ENCODE measurements around the gene STX16.
A peak's percentile ranks its signal among the peaks of the same experiment; 100 is the strongest.

STX16 gene, protein sequence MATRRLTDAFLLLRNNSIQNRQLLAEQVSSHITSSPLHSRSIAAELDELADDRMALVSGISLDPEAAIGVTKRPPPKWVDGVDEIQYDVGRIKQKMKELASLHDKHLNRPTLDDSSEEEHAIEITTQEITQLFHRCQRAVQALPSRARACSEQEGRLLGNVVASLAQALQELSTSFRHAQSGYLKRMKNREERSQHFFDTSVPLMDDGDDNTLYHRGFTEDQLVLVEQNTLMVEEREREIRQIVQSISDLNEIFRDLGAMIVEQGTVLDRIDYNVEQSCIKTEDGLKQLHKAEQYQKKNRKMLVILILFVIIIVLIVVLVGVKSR

DNA sequence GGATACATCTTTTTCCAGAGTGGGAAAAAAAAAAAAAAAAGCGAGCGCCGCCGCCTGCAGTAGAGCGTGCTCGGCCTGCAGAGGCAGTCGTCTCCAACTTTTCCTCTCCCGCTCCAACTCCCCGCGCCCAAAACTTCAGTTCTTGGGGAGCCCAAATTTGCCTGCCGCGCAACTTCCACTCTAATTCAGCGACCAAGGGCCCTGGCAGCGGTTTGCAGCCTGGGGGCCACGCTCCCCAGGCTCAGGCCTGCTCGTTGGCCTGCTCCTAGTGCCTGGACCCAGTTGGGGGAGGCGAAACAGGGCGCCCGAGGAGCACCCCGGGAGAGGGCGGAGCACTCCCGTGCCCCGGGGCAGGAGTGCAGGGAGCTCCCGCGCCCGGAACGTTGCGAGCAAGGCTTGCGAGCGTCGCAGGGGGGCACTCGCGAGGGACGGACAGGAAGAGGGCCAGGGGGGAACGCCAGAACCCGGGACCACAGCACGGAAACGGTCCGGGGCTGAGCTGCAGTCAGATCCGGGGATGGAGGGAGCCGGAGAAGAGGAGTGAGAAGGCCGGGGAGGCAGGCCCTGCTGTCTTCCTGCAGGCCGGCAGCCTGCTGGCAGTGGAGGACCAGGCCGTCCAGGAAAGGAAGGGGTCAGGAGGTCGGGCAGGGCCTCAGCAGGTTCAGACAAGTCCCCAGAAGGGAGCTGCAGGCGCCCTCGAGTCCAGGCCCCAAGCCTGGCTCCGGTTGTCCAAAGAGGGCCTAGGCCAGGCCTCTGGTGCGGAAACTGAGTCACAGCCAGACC lies at the start of gene STX16:
STX16 (plus strand) TSS at position 508 of the 783 bp plus-strand sequence. CDS start 724 bp downstream, outside the sequence.
- TF ChIP-seq, protein P1, sequence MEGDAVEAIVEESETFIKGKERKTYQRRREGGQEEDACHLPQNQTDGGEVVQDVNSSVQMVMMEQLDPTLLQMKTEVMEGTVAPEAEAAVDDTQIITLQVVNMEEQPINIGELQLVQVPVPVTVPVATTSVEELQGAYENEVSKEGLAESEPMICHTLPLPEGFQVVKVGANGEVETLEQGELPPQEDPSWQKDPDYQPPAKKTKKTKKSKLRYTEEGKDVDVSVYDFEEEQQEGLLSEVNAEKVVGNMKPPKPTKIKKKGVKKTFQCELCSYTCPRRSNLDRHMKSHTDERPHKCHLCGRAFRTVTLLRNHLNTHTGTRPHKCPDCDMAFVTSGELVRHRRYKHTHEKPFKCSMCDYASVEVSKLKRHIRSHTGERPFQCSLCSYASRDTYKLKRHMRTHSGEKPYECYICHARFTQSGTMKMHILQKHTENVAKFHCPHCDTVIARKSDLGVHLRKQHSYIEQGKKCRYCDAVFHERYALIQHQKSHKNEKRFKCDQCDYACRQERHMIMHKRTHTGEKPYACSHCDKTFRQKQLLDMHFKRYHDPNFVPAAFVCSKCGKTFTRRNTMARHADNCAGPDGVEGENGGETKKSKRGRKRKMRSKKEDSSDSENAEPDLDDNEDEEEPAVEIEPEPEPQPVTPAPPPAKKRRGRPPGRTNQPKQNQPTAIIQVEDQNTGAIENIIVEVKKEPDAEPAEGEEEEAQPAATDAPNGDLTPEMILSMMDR (conservative IDR thresholded peaks at IDR 0.05; ENCODE audit: control insufficient read depth, insufficient read depth, low read depth, low read length): peak; percentile 48
- peak; percentile 92 for DNase-seq (ENCODE audit: low read depth)
- H3K4me3 ChIP-seq (ENCODE audit: control insufficient read depth, low read depth, low read length): peak within 1 kb of the TSS; percentile 96

DNA sequence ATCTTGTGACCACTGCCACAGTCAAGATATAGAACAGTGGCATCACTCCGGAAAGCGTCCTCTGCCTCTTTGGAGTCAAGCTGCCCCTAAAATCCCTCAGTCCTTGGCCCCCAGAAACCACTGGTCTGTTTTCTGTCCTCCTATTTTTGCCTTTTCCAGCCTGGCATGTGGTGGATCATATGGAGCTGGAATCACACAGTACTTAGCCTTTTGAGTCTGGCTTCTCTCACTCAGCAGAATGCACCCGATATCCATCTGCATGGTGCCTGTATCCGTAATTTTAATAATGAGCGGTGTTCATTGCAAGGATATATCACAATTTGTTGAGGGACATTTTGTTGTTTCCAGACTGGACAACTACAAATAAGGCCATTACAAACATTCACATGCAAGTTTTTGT lies 49.0 kb upstream of the STX16 start:
- no peak for DNase-seq (ENCODE audit: low read depth)
- no peak overlapping the region for H3K4me3 ChIP-seq (ENCODE audit: control insufficient read depth, low read depth, low read length)
- TF ChIP-seq, protein P1 (conservative IDR thresholded peaks at IDR 0.05; ENCODE audit: control insufficient read depth, insufficient read depth, low read depth, low read length): no peak

DNA sequence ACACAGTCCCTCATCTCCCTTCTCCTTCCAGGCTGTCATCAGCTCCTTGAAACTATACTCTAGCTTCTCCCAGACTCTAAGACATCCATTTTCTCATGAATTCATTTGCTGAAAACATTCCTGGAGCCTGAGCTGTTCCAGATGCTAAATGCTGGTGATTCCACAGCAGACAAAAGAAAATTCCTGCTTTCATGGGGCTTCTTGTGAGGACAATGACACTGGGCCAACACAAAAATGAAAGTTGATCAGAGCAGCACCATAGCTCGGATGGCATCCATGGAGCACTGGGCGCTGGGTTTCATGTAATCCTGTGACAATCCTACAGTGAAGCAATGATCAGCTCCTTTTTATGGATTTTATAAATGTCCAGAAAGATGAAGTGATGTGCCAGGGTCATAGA lies 47.4 kb upstream of the STX16 start:
- H3K4me3 ChIP-seq (ENCODE audit: control insufficient read depth, low read depth, low read length): no peak overlapping the region
- DNase-seq (ENCODE audit: low read depth): no peak
- TF ChIP-seq, protein P1 (conservative IDR thresholded peaks at IDR 0.05; ENCODE audit: control insufficient read depth, insufficient read depth, low read depth, low read length): no peak

DNA sequence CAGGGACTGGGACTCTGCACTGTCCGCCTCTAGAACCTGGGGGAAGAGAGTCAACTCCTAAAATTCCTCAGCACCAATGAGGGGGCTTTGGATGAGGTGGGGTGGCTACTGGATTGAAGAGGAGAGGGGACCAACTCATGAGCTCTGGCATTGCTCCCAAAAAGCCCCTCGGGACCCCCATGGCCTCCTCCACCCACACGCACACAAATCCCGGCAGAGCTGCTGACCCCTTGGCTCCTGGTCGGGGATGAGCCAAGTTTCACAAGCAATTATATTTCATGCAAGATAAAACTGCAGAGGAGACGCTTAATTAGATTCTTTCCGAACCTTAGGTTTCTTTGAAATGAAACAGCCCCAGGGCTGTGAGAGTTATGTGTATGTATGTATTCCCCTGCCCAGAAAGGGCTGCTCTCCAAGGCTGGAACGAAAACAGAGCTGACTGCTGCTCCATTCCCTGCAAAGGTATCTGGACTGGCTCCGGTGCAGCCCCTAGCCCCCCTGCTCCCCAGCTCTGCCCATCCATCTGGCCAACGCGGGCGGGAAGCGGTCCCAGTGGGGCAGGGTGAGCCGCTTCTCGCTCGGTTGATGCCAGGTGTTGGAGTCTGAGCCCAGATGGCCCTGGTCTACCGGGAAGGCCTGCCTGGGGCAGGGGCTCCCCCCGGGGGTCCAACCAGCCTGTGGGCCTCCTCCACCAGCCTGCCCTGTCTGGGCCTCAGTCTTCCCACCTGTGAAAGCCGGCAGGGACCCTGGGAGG lies 46.8 kb upstream of the STX16 start:
- DNase-seq (ENCODE audit: low read depth): no peak
- TF ChIP-seq, protein P1 (conservative IDR thresholded peaks at IDR 0.05; ENCODE audit: control insufficient read depth, insufficient read depth, low read depth, low read length): no peak
- no peak overlapping the region for H3K4me3 ChIP-seq (ENCODE audit: control insufficient read depth, low read depth, low read length)

DNA sequence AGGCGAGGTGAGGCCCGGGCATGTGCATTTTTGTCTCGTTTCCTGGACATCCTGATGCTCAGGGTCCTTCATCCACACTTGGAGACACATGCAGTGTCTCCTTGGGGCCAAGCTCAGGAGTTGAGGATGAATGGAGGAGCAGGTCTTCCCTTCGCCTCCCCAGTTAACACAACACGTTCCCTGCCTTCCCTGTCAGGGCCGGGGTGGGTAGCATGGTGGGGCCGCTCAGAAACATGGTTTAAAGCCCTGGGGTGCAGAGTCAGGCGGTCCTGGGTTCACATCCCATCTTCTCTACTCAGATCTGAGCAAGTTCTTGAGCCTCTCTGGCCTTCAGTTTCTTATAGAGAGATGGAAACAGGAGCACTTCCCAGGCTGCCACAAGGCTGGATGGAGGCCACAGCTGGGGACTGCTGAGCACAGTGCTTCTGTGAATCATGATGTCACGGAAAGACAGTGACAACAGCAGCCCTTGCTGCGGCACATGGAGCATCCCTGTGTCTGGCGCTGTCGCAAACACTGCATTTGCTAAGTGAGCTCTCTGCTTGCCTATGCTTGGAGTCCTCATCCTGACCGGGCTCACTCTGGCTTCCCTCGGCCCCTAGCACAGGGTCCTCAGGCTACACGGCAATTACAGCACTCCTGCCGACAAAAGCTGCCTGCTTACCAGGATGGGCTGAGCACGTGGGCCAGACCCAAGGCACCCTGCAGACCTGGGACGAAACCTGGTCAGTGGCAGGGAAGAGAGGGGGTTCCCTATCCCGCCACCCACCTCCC lies 45.6 kb upstream of the STX16 start:
- no peak overlapping the region for H3K4me3 ChIP-seq (ENCODE audit: control insufficient read depth, low read depth, low read length)
- DNase-seq (ENCODE audit: low read depth): no peak
- TF ChIP-seq, protein P1 (conservative IDR thresholded peaks at IDR 0.05; ENCODE audit: control insufficient read depth, insufficient read depth, low read depth, low read length): no peak

DNA sequence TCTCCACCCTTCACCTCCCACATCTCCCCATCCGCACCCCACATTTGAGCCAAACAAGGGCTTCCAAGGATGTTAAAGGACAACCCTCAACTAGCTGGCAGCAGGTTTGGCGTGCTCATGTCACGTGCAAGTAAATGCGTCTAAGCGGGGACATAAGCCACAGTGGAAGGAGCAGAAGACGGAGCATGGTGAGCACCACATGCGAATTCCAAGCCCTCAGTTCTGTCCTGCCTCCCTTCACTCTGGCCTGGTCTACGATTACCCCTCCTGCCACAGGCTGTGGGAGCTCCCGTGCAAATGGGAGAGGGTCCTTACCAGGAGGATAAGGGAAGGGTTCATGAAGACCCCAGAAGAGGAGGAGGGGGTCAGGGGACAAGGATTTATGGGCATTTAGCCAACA lies 44.9 kb upstream of the STX16 start:
- DNase-seq (ENCODE audit: low read depth): no peak
- no peak overlapping the region for H3K4me3 ChIP-seq (ENCODE audit: control insufficient read depth, low read depth, low read length)
- TF ChIP-seq, protein P1 (conservative IDR thresholded peaks at IDR 0.05; ENCODE audit: control insufficient read depth, insufficient read depth, low read depth, low read length): no peak
